ENCODE results near the gene OSBPL8.
A peak's percentile ranks its signal among the peaks of the same experiment; 100 is the strongest.
"Not testable (repeated sequence)": the region's sequence is repeated elsewhere in the genome, so short reads cannot be mapped to it uniquely, and the experiment has no call there.

OSBPL8 gene

GRCh38 chr12:76410371-76410770 lies 149.2 kb downstream of the OSBPL8 start:
- no peak for DNase-seq

GRCh38 chr12:76409074-76409473 lies 150.5 kb downstream of the OSBPL8 start:
- DNase-seq: no peak

- no peak for DNase-seq
Observed at GRCh38 chr12:76407710-76408109, 151.9 kb downstream of the OSBPL8 start.

- no peak for DNase-seq
Observed at GRCh38 chr12:76402259-76402658, 157.3 kb downstream of the OSBPL8 start.

GRCh38 chr12:76400136-76400535 lies 159.4 kb downstream of the OSBPL8 start:
- DNase-seq: no peak

GRCh38 chr12:76399040-76399439 lies 160.5 kb downstream of the OSBPL8 start:
- DNase-seq: no peak

- DNase-seq: no peak
Observed at GRCh38 chr12:76398106-76398505, 161.5 kb downstream of the OSBPL8 start.

- DNase-seq: no peak
Observed at GRCh38 chr12:76391461-76391860, 168.1 kb downstream of the OSBPL8 start.

GRCh38 chr12:76387614-76388013 lies 172.0 kb downstream of the OSBPL8 start:
- DNase-seq: no peak

- no peak for DNase-seq
Observed at GRCh38 chr12:76384560-76384959, 175.0 kb downstream of the OSBPL8 start.

GRCh38 chr12:76383988-76384387 lies 175.6 kb downstream of the OSBPL8 start:
- DNase-seq: no peak

- no peak for DNase-seq
Observed at GRCh38 chr12:76379261-76379660, 180.3 kb downstream of the OSBPL8 start.

- not testable (repeated sequence) for DNase-seq
Observed at GRCh38 chr12:76376876-76377275, 182.7 kb downstream of the OSBPL8 start.

GRCh38 chr12:76375939-76376338 lies 183.6 kb downstream of the OSBPL8 start:
- DNase-seq: no peak

- DNase-seq: no peak
Observed at GRCh38 chr12:76375470-76375869, 184.1 kb downstream of the OSBPL8 start.

- no peak for DNase-seq
Observed at GRCh38 chr12:76374386-76375020, 185.1 kb downstream of the OSBPL8 start.

- no peak for DNase-seq
Observed at GRCh38 chr12:76368230-76368629, 191.3 kb downstream of the OSBPL8 start.

- no peak for DNase-seq
Observed at GRCh38 chr12:76366163-76366562, 193.4 kb downstream of the OSBPL8 start.

- not testable (repeated sequence) for DNase-seq
Observed at GRCh38 chr12:76364131-76364530, 195.4 kb downstream of the OSBPL8 start.

- no peak for DNase-seq
Observed at GRCh38 chr12:76360316-76360715, 199.3 kb downstream of the OSBPL8 start.

- DNase-seq: no peak
Observed at GRCh38 chr12:76356071-76356470, 203.5 kb downstream of the OSBPL8 start.

- DNase-seq: peak; percentile 98
Observed at GRCh38 chr12:76348079-76348901, 211.3 kb downstream of the OSBPL8 start, which contains the start of gene BBS10. TSS of gene BBS10 (minus strand) at chr12:76348415. CDS start at chr12:76348358, 57 bp downstream.

- no peak for DNase-seq
Observed at GRCh38 chr12:76346798-76347420, 212.7 kb downstream of the OSBPL8 start.

- DNase-seq: no peak
Observed at GRCh38 chr12:76346236-76346635, 213.3 kb downstream of the OSBPL8 start.

Data from islet precursor cell (in vitro differentiated cells).